ENCODE measurements around the gene CCDC88B. TPM values are rescaled to one million over a fixed set of nuclear protein-coding genes. Genes with fewer than 3 reads are reported as not detected.

Gene CCDC88B
- total and polyA plus RNA-seq, 2 of the 8 experiments (the other 6 are each of a cell fraction or from before 2014, with no cell fraction given) = 5.9 to 12.5 TPM

GRCh38 chr11:64349404-64349803 lies 9.4 kb downstream of the CCDC88B start:
- H2BK12ac ChIP-seq (ENCODE audit: low read depth, low read length) = no peak overlapping the region
- peaks cover 0 to 9% (median 3%) of the 10 kb centered on the region in 4 experiments; a peak in 3 of 7 replicates for H3K4me1 ChIP-seq (replicated peaks in 1 of 4; ENCODE audit: control insufficient read depth in 3 of 4, insufficient read depth in 4 of 4, low read length in 3 of 4)
- no peak overlapping the region for H4K5ac ChIP-seq (ENCODE audit: insufficient read length, low read depth, low read length)
- H3K23ac ChIP-seq (ENCODE audit: insufficient read length) = no peak overlapping the region
- H3K18ac ChIP-seq (ENCODE audit: extremely low read depth, low read length) = no peak overlapping the region
- no peak overlapping the region for H2BK5ac ChIP-seq (ENCODE audit: low read depth, low read length)
- no peak overlapping the region for H2BK20ac ChIP-seq (ENCODE audit: low read length)
- no peak overlapping the region for H2BK120ac ChIP-seq (replicated peaks; ENCODE audit: low read depth, low read length)
- FAIRE-seq = no peak
- no peaks in the 10 kb centered on the region for H3K79me2 ChIP-seq (ENCODE audit: control insufficient read depth in 1 of 2, insufficient read depth in 2 of 2, low read length in 2 of 2)
- H3K4ac ChIP-seq (replicated peaks; ENCODE audit: insufficient read length, low read depth, low read length) = no peak overlapping the region
- H2BK15ac ChIP-seq (ENCODE audit: low read length) = no peak overlapping the region
- H3K23me2 ChIP-seq (ENCODE audit: low read depth, low read length) = no peaks in the 10 kb centered on the region
- 80% methylated on average over 3 of the region's 11 CpGs; no CpG with 5 or more reads in 1 of the 2 experiments for WGBS, 2 experiments (ENCODE audit: extremely low coverage in 1 of 2, insufficient coverage in 1 of 2, insufficient read length in 1 of 2, insufficient replicate concordance in 2 of 2, low coverage in 1 of 2, low lambda C conversion rate in 2 of 2, missing lambda C conversion rate in 1 of 2)
- H3K36me3 ChIP-seq (ENCODE audit: control insufficient read depth in 2 of 4, insufficient read depth in 4 of 4, low read length in 3 of 4) = no peaks in the 10 kb centered on the region
- no peak overlapping the region for H4K91ac ChIP-seq (replicated peaks; ENCODE audit: insufficient read length, low read length)
- no peaks in the 10 kb centered on the region for H3K79me1 ChIP-seq (ENCODE audit: low read depth, low read length)
- TF ChIP-seq HDAC2 (IDR thresholded peaks at IDR 0.05; ENCODE audit: borderline replicate concordance in 1 of 2, low read depth in 2 of 2, low read length in 2 of 2) (no peak), KDM1A (IDR thresholded peaks at IDR 0.05; ENCODE audit: borderline replicate concordance, low read length) (no peak), CEBPB (IDR thresholded peaks at IDR 0.05; ENCODE audit: low read depth, low read length) (no peak), POLR2A (IDR thresholded peaks at IDR 0.05; ENCODE audit: control extremely low read depth in 1 of 2, low read depth in 2 of 2, low read length in 2 of 2) (no peak), TCF12 (IDR thresholded peaks at IDR 0.05; ENCODE audit: low read depth, low read length) (no peak)
- no peak for DNase-seq (ENCODE audit: low read depth in 1 of 2, low spot score in 2 of 2)
- peaks cover 0 to 2% of the 10 kb centered on the region in 2 experiments for H4K20me1 ChIP-seq (replicated peaks in 1 of 2; ENCODE audit: control insufficient read depth in 1 of 2, insufficient read depth in 2 of 2, low read length in 2 of 2)
- no peak overlapping the region for H3K27ac ChIP-seq (ENCODE audit: low read depth, low read length)
- no peak overlapping the region for H2AFZ ChIP-seq (ENCODE audit: low read length)
- H3K4me2 ChIP-seq (ENCODE audit: insufficient read depth in 1 of 2, low read depth in 2 of 2, low read length in 2 of 2) = no peak overlapping the region
- no peak overlapping the region for H2AK5ac ChIP-seq (ENCODE audit: low read depth, low read length)
- H3K27me3 ChIP-seq (replicated peaks in 1 of 4; ENCODE audit: control insufficient read depth in 3 of 4, extremely low read depth in 1 of 4, insufficient read depth in 3 of 4, low read length in 3 of 4) = no peaks in the 10 kb centered on the region
- CTCF ChIA-PET (ENCODE audit: partially characterized antibody) = interaction anchor here (0.6 to 37.6 kb wide), 13 partner anchors 8 to 400 kb away, joined by 3 to 614 read pairs (median 5); partner anchors contain the start of genes CATSPERZ, CCDC88B, ESRRA and PRDX5
- no peak overlapping the region for H3K9ac ChIP-seq (replicated peaks in 1 of 4; ENCODE audit: extremely low read depth in 1 of 4, low read depth in 3 of 4, low read length in 3 of 4)
- H4K8ac ChIP-seq (ENCODE audit: extremely low read depth, insufficient read depth, low read length) = no peak overlapping the region
- no peak overlapping the region for H3K14ac ChIP-seq (ENCODE audit: insufficient read length)
- no peaks in the 10 kb centered on the region for H3K9me3 ChIP-seq (ENCODE audit: insufficient read depth in 2 of 2, low read depth in 1 of 2, low read length in 1 of 2)
- POLR2A ChIA-PET (ENCODE audit: partially characterized antibody) = interaction anchor here (0.7 to 3.3 kb wide), 6 partner anchors 8 to 118 kb away, joined by 3 to 9 read pairs (median 5); partner anchors contain the start of genes PRDX5, RPS6KA4 and TRMT112
- H3K4me3 ChIP-seq (ENCODE audit: extremely low read depth in 1 of 4, insufficient read depth in 2 of 4, low read depth in 3 of 4, low read length in 4 of 4) = no peak overlapping the region
- no peak overlapping the region for H3K56ac ChIP-seq (replicated peaks; ENCODE audit: insufficient read length, low read depth, low read length)

Data from H1 (cell line).